ENCODE measurements around the gene PLA2G2C. TPM values are rescaled to one million over a fixed set of nuclear protein-coding genes. Genes with fewer than 3 reads are reported as not detected.
"Not testable (repeated sequence)": the region's sequence is repeated elsewhere in the genome, so short reads cannot be mapped to it uniquely, and the experiment has no call there.

The PLA2G2C gene
- 0.06 TPM for polyA plus RNA-seq
- long read RNA-seq, donor 1: 0 reads
- long read RNA-seq, donor 2: 0 reads
- long read RNA-seq, donor 3: 0 reads
- long read RNA-seq, donor 4: 0 reads
- long read RNA-seq, donor 5: 0 reads
- long read RNA-seq, donor 6: 0 reads
- long read RNA-seq, donor 7: 0 reads
- long read RNA-seq, donor 8, partial matches to known transcripts: 0 of 1 reads
- long read RNA-seq, donor 8, other reads (novel, unspliced or antisense): 0 of 1 reads
- long read RNA-seq, donor 9: 0 reads
- long read RNA-seq, donor 10: 0 reads
- long read RNA-seq, donor 11: 0 reads

GRCh38 chr1:20185834-20186782 lies at the start of gene PLA2G2C, which contains the start of gene UBXN10:
Gene PLA2G2C (minus strand): TSS chr1:20186518. CDS start chr1:20177363, 9,155 bp downstream.
Gene UBXN10 (plus strand): TSS chr1:20186096. CDS start chr1:20190562, 4,466 bp downstream.
- peaks cover 21% of the 10 kb centered on the region for H3K4me1 ChIP-seq (ENCODE audit: control insufficient read depth, insufficient read depth, low read length)
- H3K27ac ChIP-seq (ENCODE audit: low read length): no peak within 1 kb of the TSS
- no CpG with 5 or more reads among the region's 52 CpGs for WGBS (ENCODE audit: insufficient coverage, low lambda C conversion rate)
- peak; percentile 45 to 76 for DNase-seq
- H3K4me3 ChIP-seq (ENCODE audit: low read length): peak within 1 kb of the TSS; percentile 59
- no peaks in the 10 kb centered on the region for H3K36me3 ChIP-seq (ENCODE audit: control insufficient read depth, insufficient read depth, low read length)
- peaks cover 3% of the 10 kb centered on the region for H3K27me3 ChIP-seq (ENCODE audit: control insufficient read depth, insufficient read depth, low read length)
- no peaks in the 10 kb centered on the region for H3K9me3 ChIP-seq (ENCODE audit: control insufficient read depth, low read depth, low read length)

GRCh38 chr1:20234788-20235535 lies 48.6 kb upstream of the PLA2G2C start:
- Histone ChIP-seq H3K27me3 (ENCODE audit: control insufficient read depth, insufficient read depth, low read length) (no peaks in the 10 kb centered on the region), H3K4me1 (ENCODE audit: control insufficient read depth, insufficient read depth, low read length) (no peaks in the 10 kb centered on the region), H3K4me3 (ENCODE audit: low read length) (no peak overlapping the region), H3K9me3 (ENCODE audit: control insufficient read depth, low read depth, low read length) (no peaks in the 10 kb centered on the region), H3K36me3 (ENCODE audit: control insufficient read depth, insufficient read depth, low read length) (no peaks in the 10 kb centered on the region), H3K27ac (ENCODE audit: low read length) (no peak overlapping the region)
- DNase-seq: no peak
- no CpG with 5 or more reads among the region's 6 CpGs for whole genome bisulfite sequencing (ENCODE audit: insufficient coverage, low lambda C conversion rate)

- Histone ChIP-seq H3K4me3 (ENCODE audit: low read length) (no peak overlapping the region), H3K9me3 (ENCODE audit: control insufficient read depth, low read depth, low read length) (no peaks in the 10 kb centered on the region), H3K27me3 (ENCODE audit: control insufficient read depth, insufficient read depth, low read length) (no peaks in the 10 kb centered on the region), H3K27ac (ENCODE audit: low read length) (no peak overlapping the region), H3K4me1 (ENCODE audit: control insufficient read depth, insufficient read depth, low read length) (no peaks in the 10 kb centered on the region), H3K36me3 (ENCODE audit: control insufficient read depth, insufficient read depth, low read length) (no peaks in the 10 kb centered on the region)
- no peak for DNase-seq
- WGBS (ENCODE audit: insufficient coverage, low lambda C conversion rate): no CpG with 5 or more reads among the region's 6 CpGs
Measured at GRCh38 chr1:20233866-20234265, 47.5 kb upstream of the PLA2G2C start.

- Histone ChIP-seq H3K9me3 (ENCODE audit: control insufficient read depth, low read depth, low read length) (no peaks in the 10 kb centered on the region), H3K27me3 (ENCODE audit: control insufficient read depth, insufficient read depth, low read length) (no peaks in the 10 kb centered on the region), H3K4me3 (ENCODE audit: low read length) (no peak overlapping the region), H3K4me1 (ENCODE audit: control insufficient read depth, insufficient read depth, low read length) (no peaks in the 10 kb centered on the region), H3K27ac (ENCODE audit: low read length) (no peak overlapping the region), H3K36me3 (ENCODE audit: control insufficient read depth, insufficient read depth, low read length) (no peaks in the 10 kb centered on the region)
- WGBS (ENCODE audit: insufficient coverage, low lambda C conversion rate): 80% methylated on average over 1 of the region's 3 CpGs
- DNase-seq: no peak
Measured at GRCh38 chr1:20233394-20233793, 47.1 kb upstream of the PLA2G2C start.

GRCh38 chr1:20232564-20232963 lies 46.2 kb upstream of the PLA2G2C start:
- not testable (repeated sequence) for H3K4me3 ChIP-seq (ENCODE audit: low read length); H3K27me3 ChIP-seq (ENCODE audit: control insufficient read depth, insufficient read depth, low read length); H3K9me3 ChIP-seq (ENCODE audit: control insufficient read depth, low read depth, low read length); H3K36me3 ChIP-seq (ENCODE audit: control insufficient read depth, insufficient read depth, low read length); H3K4me1 ChIP-seq (ENCODE audit: control insufficient read depth, insufficient read depth, low read length)
- peak overlapping the region; percentile 14 for H3K27ac ChIP-seq (ENCODE audit: low read length)
- peak in 1 of 2 donors; percentile 10 for DNase-seq
- no CpG with 5 or more reads among the region's 7 CpGs for WGBS (ENCODE audit: insufficient coverage, low lambda C conversion rate)

- WGBS (ENCODE audit: insufficient coverage, low lambda C conversion rate): no CpG with 5 or more reads among the region's 2 CpGs
- no peaks in the 10 kb centered on the region for H3K27me3 ChIP-seq (ENCODE audit: control insufficient read depth, insufficient read depth, low read length)
- H3K9me3 ChIP-seq (ENCODE audit: control insufficient read depth, low read depth, low read length): no peaks in the 10 kb centered on the region
Measured at GRCh38 chr1:20229171-20229570, 42.9 kb upstream of the PLA2G2C start.

GRCh38 chr1:20228314-20228825 lies 42.1 kb upstream of the PLA2G2C start:
- Histone ChIP-seq H3K27me3 (ENCODE audit: control insufficient read depth, insufficient read depth, low read length) (no peaks in the 10 kb centered on the region), H3K27ac (ENCODE audit: low read length) (no peak overlapping the region), H3K9me3 (ENCODE audit: control insufficient read depth, low read depth, low read length) (no peaks in the 10 kb centered on the region), H3K36me3 (ENCODE audit: control insufficient read depth, insufficient read depth, low read length) (no peaks in the 10 kb centered on the region), H3K4me3 (ENCODE audit: low read length) (no peak overlapping the region), H3K4me1 (ENCODE audit: control insufficient read depth, insufficient read depth, low read length) (no peaks in the 10 kb centered on the region)
- no CpG with 5 or more reads among the region's 11 CpGs for WGBS (ENCODE audit: insufficient coverage, low lambda C conversion rate)
- no peak for DNase-seq

More at GRCh38 chr1:20229171-20229570, 42.9 kb upstream of the PLA2G2C start:
- H3K4me1 ChIP-seq (ENCODE audit: control insufficient read depth, insufficient read depth, low read length): no peaks in the 10 kb centered on the region
- no peaks in the 10 kb centered on the region for H3K36me3 ChIP-seq (ENCODE audit: control insufficient read depth, insufficient read depth, low read length)
- no peak for DNase-seq
- H3K4me3 ChIP-seq (ENCODE audit: low read length): no peak overlapping the region
- no peak overlapping the region for H3K27ac ChIP-seq (ENCODE audit: low read length)

GRCh38 chr1:20227704-20228103 lies 41.4 kb upstream of the PLA2G2C start:
- no peaks in the 10 kb centered on the region for H3K27me3 ChIP-seq (ENCODE audit: control insufficient read depth, insufficient read depth, low read length)
- H3K36me3 ChIP-seq (ENCODE audit: control insufficient read depth, insufficient read depth, low read length): no peaks in the 10 kb centered on the region
- WGBS (ENCODE audit: insufficient coverage, low lambda C conversion rate): 49% methylated on average over 3 of the region's 4 CpGs

GRCh38 chr1:20224546-20224945 lies 38.2 kb upstream of the PLA2G2C start:
- H3K9me3 ChIP-seq (ENCODE audit: control insufficient read depth, low read depth, low read length): no peaks in the 10 kb centered on the region
- H3K36me3 ChIP-seq (ENCODE audit: control insufficient read depth, insufficient read depth, low read length): no peaks in the 10 kb centered on the region
- H3K27ac ChIP-seq (ENCODE audit: low read length): no peak overlapping the region
- no CpG with 5 or more reads among the region's 3 CpGs for WGBS (ENCODE audit: insufficient coverage, low lambda C conversion rate)
- no peak overlapping the region for H3K4me3 ChIP-seq (ENCODE audit: low read length)
- no peaks in the 10 kb centered on the region for H3K4me1 ChIP-seq (ENCODE audit: control insufficient read depth, insufficient read depth, low read length)
- peak in 1 of 2 donors; percentile 13 for DNase-seq
- H3K27me3 ChIP-seq (ENCODE audit: control insufficient read depth, insufficient read depth, low read length): no peaks in the 10 kb centered on the region

More at GRCh38 chr1:20227704-20228103, 41.4 kb upstream of the PLA2G2C start:
- Histone ChIP-seq H3K27ac (ENCODE audit: low read length) (no peak overlapping the region), H3K9me3 (ENCODE audit: control insufficient read depth, low read depth, low read length) (no peaks in the 10 kb centered on the region), H3K4me1 (ENCODE audit: control insufficient read depth, insufficient read depth, low read length) (no peaks in the 10 kb centered on the region), H3K4me3 (ENCODE audit: low read length) (no peak overlapping the region)
- no peak for DNase-seq

Measured in large intestine (tissue), 12 donors.